ENCODE data around the gene CDYL.
A peak's percentile ranks its signal among the peaks of the same experiment; 100 is the strongest.
"Not testable (repeated sequence)": the region's sequence is repeated elsewhere in the genome, so short reads cannot be mapped to it uniquely, and the experiment has no call there.

CDYL gene

DNA sequence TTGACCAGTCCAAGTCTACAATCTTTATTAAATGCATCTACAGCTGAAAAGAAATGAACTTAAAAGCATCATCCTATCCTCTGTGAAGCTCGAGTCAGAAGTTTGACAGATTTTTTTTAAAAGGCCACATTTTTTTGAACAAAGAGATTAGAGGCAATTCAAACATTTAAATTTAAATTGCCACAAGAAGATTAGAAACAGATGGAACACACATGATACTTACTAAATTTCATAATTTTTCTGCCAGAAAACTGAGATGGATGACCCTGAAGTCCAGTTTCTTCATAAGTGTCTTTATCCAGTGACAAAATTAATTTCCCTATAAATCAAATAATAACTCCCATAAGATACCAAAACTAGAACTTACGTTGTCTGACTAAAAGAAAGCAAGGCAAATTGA, 223.4 kb downstream of the CDYL start:
- peaks cover 5% of the 10 kb centered on the region for H3K4me1 ChIP-seq (ENCODE audit: control insufficient read depth, insufficient read depth, low read length)
- no peaks in the 10 kb centered on the region for H3K27me3 ChIP-seq (ENCODE audit: control insufficient read depth, insufficient read depth, low read length)
- H3K9ac ChIP-seq (ENCODE audit: low read length) = no peak overlapping the region
- H3K4me3 ChIP-seq (ENCODE audit: low read length) = no peak overlapping the region
- H3K36me3 ChIP-seq (ENCODE audit: control insufficient read depth, insufficient read depth, low read length) = no peaks in the 10 kb centered on the region
- H3K9me3 ChIP-seq (ENCODE audit: control insufficient read depth, low read length) = no peaks in the 10 kb centered on the region

- Histone ChIP-seq H3K27me3 (ENCODE audit: control insufficient read depth, insufficient read depth, low read length) (no peaks in the 10 kb centered on the region), H3K4me3 (ENCODE audit: low read length) (peak within 1 kb of the TSS; percentile 84), H3K9me3 (ENCODE audit: control insufficient read depth, low read length) (no peaks in the 10 kb centered on the region), H3K9ac (ENCODE audit: low read length) (peak within 1 kb of the TSS; percentile 86), H3K36me3 (ENCODE audit: control insufficient read depth, insufficient read depth, low read length) (no peaks in the 10 kb centered on the region), H3K4me1 (ENCODE audit: control insufficient read depth, insufficient read depth, low read length) (peaks cover 5% of the 10 kb centered on the region)
Observed at GRCh38 chr6:5003604-5004372, 227.6 kb downstream of the CDYL start, which contains the start of gene RPP40. Gene RPP40 (minus strand): TSS chr6:5004037. CDS start chr6:5004002, 35 bp downstream.

- Histone ChIP-seq H3K9me3 (ENCODE audit: control insufficient read depth, low read length) (no peaks in the 10 kb centered on the region), H3K4me3 (ENCODE audit: low read length) (peak overlapping the region; percentile 84), H3K27me3 (ENCODE audit: control insufficient read depth, insufficient read depth, low read length) (no peaks in the 10 kb centered on the region), H3K9ac (ENCODE audit: low read length) (peak overlapping the region; percentile 86), H3K4me1 (ENCODE audit: control insufficient read depth, insufficient read depth, low read length) (peaks cover 5% of the 10 kb centered on the region), H3K36me3 (ENCODE audit: control insufficient read depth, insufficient read depth, low read length) (no peaks in the 10 kb centered on the region)
Observed at GRCh38 chr6:5004373-5005037, 228.3 kb downstream of the CDYL start.

DNA sequence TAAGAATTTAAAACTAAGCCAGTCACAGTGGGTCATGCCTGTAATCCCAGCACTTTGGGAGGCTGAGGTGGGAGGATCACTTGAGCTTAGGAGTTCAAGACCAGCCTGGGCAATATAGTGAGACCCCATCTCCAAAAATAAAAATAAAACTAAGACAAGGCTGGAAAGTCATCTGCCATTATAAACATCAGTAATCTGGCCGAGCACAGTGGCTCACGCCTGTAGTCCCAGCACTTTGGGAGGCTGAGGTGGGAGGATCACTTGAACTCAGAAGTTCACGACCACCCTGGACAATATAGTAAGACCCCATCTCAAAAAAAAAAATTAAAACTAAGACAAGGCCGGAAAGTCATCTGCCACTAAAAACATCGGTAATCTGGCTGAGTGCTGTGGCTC, 228.8 kb downstream of the CDYL start:
- not testable (repeated sequence) for H3K9ac ChIP-seq (ENCODE audit: low read length); H3K9me3 ChIP-seq (ENCODE audit: control insufficient read depth, low read length)

More for the DNA sequence above, 228.8 kb downstream of the CDYL start:
- not testable (repeated sequence) for H3K4me3 ChIP-seq (ENCODE audit: low read length); H3K4me1 ChIP-seq (ENCODE audit: control insufficient read depth, insufficient read depth, low read length); H3K36me3 ChIP-seq (ENCODE audit: control insufficient read depth, insufficient read depth, low read length); H3K27me3 ChIP-seq (ENCODE audit: control insufficient read depth, insufficient read depth, low read length)
